ENCODE measurements around the gene PSMC5. TPM values are rescaled to one million over a fixed set of nuclear protein-coding genes. Genes with fewer than 3 reads are reported as not detected.
"Not testable (repeated sequence)": the region's sequence is repeated elsewhere in the genome, so short reads cannot be mapped to it uniquely, and the experiment has no call there.

Gene PSMC5
- total RNA-seq, 1 donor from 2014 or later = 195 TPM

GRCh38 chr17:63843910-63844677, 16.9 kb downstream of the PSMC5 start:
- Mint-ChIP-seq H3K27me3 (ENCODE audit: insufficient read depth) (no peaks in the 10 kb centered on the region), H3K27ac (peak overlapping the region; percentile 86), H3K9me3 (peaks cover 6% of the 10 kb centered on the region), H3K4me1 (ENCODE audit: low read depth) (peaks cover 48% of the 10 kb centered on the region), H3K4me3 (peak overlapping the region; percentile 86), H3K36me3 (ENCODE audit: low read depth) (peaks cover 10% of the 10 kb centered on the region)
- intact Hi-C loops (cut with micrococcal nuclease) = loop anchor here (1.0 to 5.0 kb wide), 11 partner anchors 17 to 663 kb away; partner anchors contain the start of genes CCDC47, CEP95, DCAF7 and DDX5
- DNase-seq (ENCODE audit: low spot score) = no peak

GRCh38 chr17:63845509-63845908, 18.3 kb downstream of the PSMC5 start:
- no peak for DNase-seq (ENCODE audit: low spot score)
- H3K36me3 Mint-ChIP-seq (ENCODE audit: low read depth) = peaks cover 8% of the 10 kb centered on the region
- H3K27ac Mint-ChIP-seq = peak overlapping the region; percentile 24
- intact Hi-C loops (cut with micrococcal nuclease) = no loop called here
- no peaks in the 10 kb centered on the region for H3K27me3 Mint-ChIP-seq (ENCODE audit: insufficient read depth)
- peaks cover 6% of the 10 kb centered on the region for H3K9me3 Mint-ChIP-seq
- H3K4me3 Mint-ChIP-seq = no peak overlapping the region
- H3K4me1 Mint-ChIP-seq (ENCODE audit: low read depth) = peaks cover 45% of the 10 kb centered on the region

GRCh38 chr17:63847525-63848249, 20.5 kb downstream of the PSMC5 start:
- no peak for DNase-seq (ENCODE audit: low spot score)
- Mint-ChIP-seq H3K4me3 (peak overlapping the region; percentile 61), H3K27me3 (ENCODE audit: insufficient read depth) (peaks cover 8% of the 10 kb centered on the region), H3K27ac (peak overlapping the region; percentile 45), H3K36me3 (ENCODE audit: low read depth) (peaks cover 2% of the 10 kb centered on the region), H3K4me1 (ENCODE audit: low read depth) (peaks cover 32% of the 10 kb centered on the region), H3K9me3 (peaks cover 6% of the 10 kb centered on the region)
- intact Hi-C loops (cut with micrococcal nuclease) = no loop called here

GRCh38 chr17:63848834-63849689, 21.8 kb downstream of the PSMC5 start:
- H3K27ac Mint-ChIP-seq = peak overlapping the region; percentile 97
- peaks cover 2% of the 10 kb centered on the region for H3K36me3 Mint-ChIP-seq (ENCODE audit: low read depth)
- peaks cover 6% of the 10 kb centered on the region for H3K9me3 Mint-ChIP-seq
- intact Hi-C loops (cut with micrococcal nuclease) = no loop called here
- peaks cover 27% of the 10 kb centered on the region for H3K4me1 Mint-ChIP-seq (ENCODE audit: low read depth)
- H3K4me3 Mint-ChIP-seq = peak overlapping the region; percentile 80
- DNase-seq (ENCODE audit: low spot score) = peak; percentile 94
- peaks cover 13% of the 10 kb centered on the region for H3K27me3 Mint-ChIP-seq (ENCODE audit: insufficient read depth)

GRCh38 chr17:63850401-63850800, 23.2 kb downstream of the PSMC5 start:
- no peak overlapping the region for H3K4me3 Mint-ChIP-seq
- no peak overlapping the region for H3K27ac Mint-ChIP-seq
- peaks cover 26% of the 10 kb centered on the region for H3K27me3 Mint-ChIP-seq (ENCODE audit: insufficient read depth)
- H3K9me3 Mint-ChIP-seq = peaks cover 6% of the 10 kb centered on the region
- peaks cover 2% of the 10 kb centered on the region for H3K36me3 Mint-ChIP-seq (ENCODE audit: low read depth)
- no peak for DNase-seq (ENCODE audit: low spot score)
- peaks cover 27% of the 10 kb centered on the region for H3K4me1 Mint-ChIP-seq (ENCODE audit: low read depth)
- intact Hi-C loops (cut with micrococcal nuclease) = no loop called here

GRCh38 chr17:63853260-63853659, 26.0 kb downstream of the PSMC5 start:
- Mint-ChIP-seq H3K4me3 (no peak overlapping the region), H3K27me3 (ENCODE audit: insufficient read depth) (peaks cover 32% of the 10 kb centered on the region), H3K36me3 (ENCODE audit: low read depth) (peaks cover 2% of the 10 kb centered on the region), H3K9me3 (peaks cover under 1% of the 10 kb centered on the region), H3K27ac (no peak overlapping the region), H3K4me1 (ENCODE audit: low read depth) (peaks cover 11% of the 10 kb centered on the region)
- no peak for DNase-seq (ENCODE audit: low spot score)
- intact Hi-C loops (cut with micrococcal nuclease) = no loop called here

- H3K27me3 Mint-ChIP-seq (ENCODE audit: insufficient read depth) = peaks cover 32% of the 10 kb centered on the region
- intact Hi-C loops (cut with micrococcal nuclease) = no loop called here
- no peak for DNase-seq (ENCODE audit: low spot score)
- H3K27ac Mint-ChIP-seq = no peak overlapping the region
- H3K4me1 Mint-ChIP-seq (ENCODE audit: low read depth) = peaks cover 2% of the 10 kb centered on the region
- H3K36me3 Mint-ChIP-seq (ENCODE audit: low read depth) = no peaks in the 10 kb centered on the region
- H3K4me3 Mint-ChIP-seq = no peak overlapping the region
- no peaks in the 10 kb centered on the region for H3K9me3 Mint-ChIP-seq
Observed at GRCh38 chr17:63854709-63855108, 27.5 kb downstream of the PSMC5 start.

GRCh38 chr17:63855185-63855584, 28.0 kb downstream of the PSMC5 start:
- DNase-seq (ENCODE audit: low spot score) = no peak
- Mint-ChIP-seq H3K4me3 (no peak overlapping the region), H3K27me3 (ENCODE audit: insufficient read depth) (peaks cover 35% of the 10 kb centered on the region), H3K27ac (no peak overlapping the region), H3K9me3 (no peaks in the 10 kb centered on the region), H3K4me1 (ENCODE audit: low read depth) (no peaks in the 10 kb centered on the region), H3K36me3 (ENCODE audit: low read depth) (no peaks in the 10 kb centered on the region)
- intact Hi-C loops (cut with micrococcal nuclease) = no loop called here

GRCh38 chr17:63856425-63856824, 29.2 kb downstream of the PSMC5 start:
- intact Hi-C loops (cut with micrococcal nuclease); H3K36me3 Mint-ChIP-seq (ENCODE audit: low read depth); H3K27ac Mint-ChIP-seq: not testable (repeated sequence)

GRCh38 chr17:63859257-63859656, 32.0 kb downstream of the PSMC5 start:
- DNase-seq (ENCODE audit: low spot score) = no peak
- Mint-ChIP-seq H3K27me3 (ENCODE audit: insufficient read depth) (peaks cover 31% of the 10 kb centered on the region), H3K36me3 (ENCODE audit: low read depth) (no peaks in the 10 kb centered on the region), H3K4me3 (no peak overlapping the region), H3K27ac (no peak overlapping the region), H3K9me3 (no peaks in the 10 kb centered on the region), H3K4me1 (ENCODE audit: low read depth) (no peaks in the 10 kb centered on the region)
- intact Hi-C loops (cut with micrococcal nuclease) = no loop called here

More at GRCh38 chr17:63856425-63856824, 29.2 kb downstream of the PSMC5 start:
- DNase-seq (ENCODE audit: low spot score); H3K4me1 Mint-ChIP-seq (ENCODE audit: low read depth); H3K4me3 Mint-ChIP-seq; H3K9me3 Mint-ChIP-seq: not testable (repeated sequence)
- H3K27me3 Mint-ChIP-seq (ENCODE audit: insufficient read depth) = peaks cover 39% of the 10 kb centered on the region

- H3K36me3 Mint-ChIP-seq (ENCODE audit: low read depth); intact Hi-C loops (cut with micrococcal nuclease): not testable (repeated sequence)
Observed at GRCh38 chr17:63866625-63867024, 39.4 kb downstream of the PSMC5 start.

GRCh38 chr17:63869491-63870291, 42.5 kb downstream of the PSMC5 start:
- H3K36me3 Mint-ChIP-seq (ENCODE audit: low read depth); H3K9me3 Mint-ChIP-seq; DNase-seq (ENCODE audit: low spot score); H3K4me1 Mint-ChIP-seq (ENCODE audit: low read depth); H3K4me3 Mint-ChIP-seq; intact Hi-C loops (cut with micrococcal nuclease); H3K27ac Mint-ChIP-seq: not testable (repeated sequence)
- H3K27me3 Mint-ChIP-seq (ENCODE audit: insufficient read depth) = peaks cover 15% of the 10 kb centered on the region

More at GRCh38 chr17:63866625-63867024, 39.4 kb downstream of the PSMC5 start:
- not testable (repeated sequence) for H3K9me3 Mint-ChIP-seq; H3K27ac Mint-ChIP-seq; H3K4me1 Mint-ChIP-seq (ENCODE audit: low read depth); DNase-seq (ENCODE audit: low spot score); H3K4me3 Mint-ChIP-seq
- H3K27me3 Mint-ChIP-seq (ENCODE audit: insufficient read depth) = peaks cover 19% of the 10 kb centered on the region

All from activated T-helper 1 cell treated with anti-CD3 and anti-CD28 coated beads, Interleukin-12 subunit alpha, Interleukin-12 subunit beta, Interleukin-2, Interleukin-4 antibody, amounts not matched to agents 30 ng/mL and 10 ng/mL and 1 ng/mL, durations not matched to agents 14 hours and 24 hours and 36 hours (primary cell).